ENCODE results near the gene ATP10A. TPM values are rescaled to one million over a fixed set of nuclear protein-coding genes. Genes with fewer than 3 reads are reported as not detected.

ATP10A gene
- total RNA-seq, 1 experiment from 2014 or later: not detected

DNA sequence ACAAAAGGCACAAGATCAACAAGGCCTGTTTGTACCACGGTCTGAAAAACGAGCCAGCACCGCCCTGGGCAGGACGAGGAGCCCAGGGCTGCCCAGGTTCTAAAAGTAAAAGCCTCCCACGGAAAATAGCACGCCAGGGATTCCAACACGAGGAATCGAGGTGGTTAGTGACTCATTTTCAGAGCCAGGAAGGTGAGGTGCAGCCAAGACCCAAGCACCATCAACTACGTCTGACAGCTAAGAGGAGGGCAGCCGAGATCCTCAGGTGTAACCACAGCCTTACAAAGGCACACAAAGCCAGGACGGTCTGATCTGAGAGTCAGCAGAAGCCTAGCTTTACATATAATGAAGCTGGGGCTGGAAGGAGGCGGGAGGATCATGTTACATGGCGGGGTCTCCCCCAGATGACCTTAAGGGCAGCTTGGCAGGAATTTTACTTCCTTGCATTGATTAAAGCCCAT is 52.5 kb downstream of the ATP10A start:
- TF ChIP-seq, protein P1, sequence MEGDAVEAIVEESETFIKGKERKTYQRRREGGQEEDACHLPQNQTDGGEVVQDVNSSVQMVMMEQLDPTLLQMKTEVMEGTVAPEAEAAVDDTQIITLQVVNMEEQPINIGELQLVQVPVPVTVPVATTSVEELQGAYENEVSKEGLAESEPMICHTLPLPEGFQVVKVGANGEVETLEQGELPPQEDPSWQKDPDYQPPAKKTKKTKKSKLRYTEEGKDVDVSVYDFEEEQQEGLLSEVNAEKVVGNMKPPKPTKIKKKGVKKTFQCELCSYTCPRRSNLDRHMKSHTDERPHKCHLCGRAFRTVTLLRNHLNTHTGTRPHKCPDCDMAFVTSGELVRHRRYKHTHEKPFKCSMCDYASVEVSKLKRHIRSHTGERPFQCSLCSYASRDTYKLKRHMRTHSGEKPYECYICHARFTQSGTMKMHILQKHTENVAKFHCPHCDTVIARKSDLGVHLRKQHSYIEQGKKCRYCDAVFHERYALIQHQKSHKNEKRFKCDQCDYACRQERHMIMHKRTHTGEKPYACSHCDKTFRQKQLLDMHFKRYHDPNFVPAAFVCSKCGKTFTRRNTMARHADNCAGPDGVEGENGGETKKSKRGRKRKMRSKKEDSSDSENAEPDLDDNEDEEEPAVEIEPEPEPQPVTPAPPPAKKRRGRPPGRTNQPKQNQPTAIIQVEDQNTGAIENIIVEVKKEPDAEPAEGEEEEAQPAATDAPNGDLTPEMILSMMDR (IDR thresholded peaks at IDR 0.05; ENCODE audit: unreplicated experiment): no peak
- intact Hi-C loops (cut with micrococcal nuclease): no loop called here
- no TSS peak for BruUV-seq (replicated peaks)
- H3K4me1 Mint-ChIP-seq (ENCODE audit: insufficient read depth, unreplicated experiment): no peaks in the 10 kb centered on the region
- H3K27me3 Mint-ChIP-seq (ENCODE audit: insufficient read depth, unreplicated experiment): no peaks in the 10 kb centered on the region
- H3K9me3 Mint-ChIP-seq (ENCODE audit: unreplicated experiment): peaks cover 42% of the 10 kb centered on the region
- DNase-seq (ENCODE audit: unreplicated experiment): no peak
- no peak overlapping the region for H3K27ac Mint-ChIP-seq (ENCODE audit: low read depth, unreplicated experiment)
- POLR2A ChIA-PET: no interaction called here
- no peak overlapping the region for H3K4me3 Mint-ChIP-seq (ENCODE audit: unreplicated experiment)
- peaks cover 5% of the 10 kb centered on the region for H3K36me3 Mint-ChIP-seq (ENCODE audit: insufficient read depth, unreplicated experiment)
- CTCF ChIA-PET: no interaction called here

DNA sequence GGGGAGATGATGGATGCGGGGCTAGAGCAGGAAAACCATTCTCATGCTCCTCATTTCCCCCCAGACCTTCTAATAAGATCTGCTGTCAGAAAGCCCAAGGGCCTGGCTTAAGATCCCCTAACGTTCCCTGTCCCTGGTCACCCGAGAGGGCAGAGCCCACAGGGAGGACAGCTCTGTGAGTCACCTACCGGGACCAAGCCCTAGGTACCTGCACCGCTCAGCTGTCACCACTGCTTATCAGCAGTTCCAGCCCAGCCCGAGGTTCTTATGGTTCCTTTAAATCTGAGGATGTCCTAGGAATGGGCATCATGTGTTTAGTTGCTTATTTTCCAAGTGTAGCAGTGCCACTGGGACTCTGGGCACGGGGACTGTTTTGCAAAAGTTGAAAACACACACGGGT is 53.0 kb downstream of the ATP10A start:
- Mint-ChIP-seq H3K27me3 (ENCODE audit: insufficient read depth, unreplicated experiment) (no peaks in the 10 kb centered on the region), H3K27ac (ENCODE audit: low read depth, unreplicated experiment) (no peak overlapping the region), H3K9me3 (ENCODE audit: unreplicated experiment) (peaks cover 37% of the 10 kb centered on the region), H3K4me1 (ENCODE audit: insufficient read depth, unreplicated experiment) (no peaks in the 10 kb centered on the region), H3K4me3 (ENCODE audit: unreplicated experiment) (no peak overlapping the region), H3K36me3 (ENCODE audit: insufficient read depth, unreplicated experiment) (peaks cover 5% of the 10 kb centered on the region)
- BruUV-seq (replicated peaks): no TSS peak
- POLR2A ChIA-PET: no interaction called here
- intact Hi-C loops (cut with micrococcal nuclease): no loop called here
- TF ChIP-seq, protein P1 (IDR thresholded peaks at IDR 0.05; ENCODE audit: unreplicated experiment): no peak
- DNase-seq (ENCODE audit: unreplicated experiment): no peak
- CTCF ChIA-PET: no interaction called here

DNA sequence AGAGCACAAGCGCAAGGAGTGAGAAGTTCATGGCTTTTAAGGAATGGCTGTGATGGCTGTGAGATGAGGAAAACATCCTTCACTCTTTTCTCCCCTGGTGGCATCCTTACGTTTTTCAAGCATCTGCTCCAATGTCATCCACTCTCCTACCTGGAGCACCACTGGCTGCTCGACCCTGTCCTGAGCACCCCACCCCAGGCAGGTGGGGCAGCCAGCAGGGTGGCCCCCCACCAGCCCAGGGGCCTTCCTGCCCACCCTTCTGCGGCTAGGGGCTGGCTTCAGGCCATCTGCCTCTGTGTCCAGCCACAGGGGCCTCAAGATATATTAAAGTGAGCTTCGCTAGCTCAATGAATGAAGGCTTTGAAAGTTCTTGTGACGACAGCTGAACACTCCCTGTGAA is 56.1 kb downstream of the ATP10A start:
- peaks cover 5% of the 10 kb centered on the region for H3K36me3 Mint-ChIP-seq (ENCODE audit: insufficient read depth, unreplicated experiment)
- POLR2A ChIA-PET: no interaction called here
- no TSS peak for BruUV-seq (replicated peaks)
- DNase-seq (ENCODE audit: unreplicated experiment): no peak
- no peaks in the 10 kb centered on the region for H3K4me1 Mint-ChIP-seq (ENCODE audit: insufficient read depth, unreplicated experiment)
- H3K4me3 Mint-ChIP-seq (ENCODE audit: unreplicated experiment): no peak overlapping the region
- H3K9me3 Mint-ChIP-seq (ENCODE audit: unreplicated experiment): peaks cover 15% of the 10 kb centered on the region
- CTCF ChIA-PET: no interaction called here
- intact Hi-C loops (cut with micrococcal nuclease): no loop called here
- no peak overlapping the region for H3K27ac Mint-ChIP-seq (ENCODE audit: low read depth, unreplicated experiment)
- TF ChIP-seq, protein P1 (IDR thresholded peaks at IDR 0.05; ENCODE audit: unreplicated experiment): no peak
- no peaks in the 10 kb centered on the region for H3K27me3 Mint-ChIP-seq (ENCODE audit: insufficient read depth, unreplicated experiment)

DNA sequence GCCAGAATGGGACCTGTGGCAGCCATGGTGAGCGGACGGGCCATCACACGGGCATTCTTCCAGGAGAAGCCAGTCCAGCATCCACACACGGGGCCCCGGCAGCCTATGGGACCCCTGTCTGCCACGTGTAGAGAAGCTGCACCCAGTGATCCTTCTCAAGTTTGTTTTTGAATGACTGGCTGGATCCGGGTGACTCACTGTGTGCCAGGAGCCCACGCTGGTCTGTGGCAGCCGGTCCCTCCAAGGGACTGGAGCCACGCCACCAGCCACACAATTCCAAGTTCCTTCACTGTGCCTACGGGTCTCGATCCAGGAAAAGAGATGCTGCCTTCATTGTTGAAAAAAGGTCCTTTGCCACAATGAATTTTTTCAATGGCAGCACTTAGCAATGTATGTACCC is 58.1 kb downstream of the ATP10A start:
- Mint-ChIP-seq H3K27ac (ENCODE audit: low read depth, unreplicated experiment) (no peak overlapping the region), H3K9me3 (ENCODE audit: unreplicated experiment) (no peaks in the 10 kb centered on the region), H3K4me1 (ENCODE audit: insufficient read depth, unreplicated experiment) (no peaks in the 10 kb centered on the region), H3K4me3 (ENCODE audit: unreplicated experiment) (no peak overlapping the region), H3K36me3 (ENCODE audit: insufficient read depth, unreplicated experiment) (peaks cover 5% of the 10 kb centered on the region), H3K27me3 (ENCODE audit: insufficient read depth, unreplicated experiment) (no peaks in the 10 kb centered on the region)
- intact Hi-C loops (cut with micrococcal nuclease): no loop called here
- no peak for DNase-seq (ENCODE audit: unreplicated experiment)
- ChIA-PET POLR2A (no interaction called here), CTCF (no interaction called here)
- TF ChIP-seq, protein P1 (IDR thresholded peaks at IDR 0.05; ENCODE audit: unreplicated experiment): no peak
- BruUV-seq (replicated peaks): no TSS peak
